HG03378 (cell line): ENCODE measurements around the gene NDRG2.
"Not testable (repeated sequence)": the region's sequence is repeated elsewhere in the genome, so short reads cannot be mapped to it uniquely, and the experiment has no call there.

Source experiments
- ATAC-seq: cut with Tn5 transposase; IDR thresholded peaks from one replicate; pipeline ENCODE4 v1.9.1; 2021; ENCODE audit warnings: mild to moderate bottlenecking, moderate library complexity; ENCODE audit not compliant: unreplicated experiment

NDRG2 gene

GRCh38 chr14:21016413-21017190 is 8.3 kb downstream of the NDRG2 start:
- no peak for ATAC-seq

GRCh38 chr14:21015312-21015711 is 9.5 kb downstream of the NDRG2 start:
- no peak for ATAC-seq

- peak; percentile 65 for ATAC-seq
Observed at GRCh38 chr14:21014761-21015190, 10.1 kb downstream of the NDRG2 start.

GRCh38 chr14:21011136-21011535 is 13.7 kb downstream of the NDRG2 start:
- no peak for ATAC-seq

- ATAC-seq: not testable (repeated sequence)
Observed at GRCh38 chr14:21009721-21010120, 15.1 kb downstream of the NDRG2 start.

- no peak for ATAC-seq
Observed at GRCh38 chr14:21003788-21004346, 21.0 kb downstream of the NDRG2 start.

- ATAC-seq: no peak
Observed at GRCh38 chr14:21001218-21001617, 23.6 kb downstream of the NDRG2 start.

- no peak for ATAC-seq
Observed at GRCh38 chr14:20999591-20999990, 25.3 kb downstream of the NDRG2 start.

GRCh38 chr14:20998674-20999366 is 26.0 kb downstream of the NDRG2 start, which contains the start of gene SLC39A2:
Gene SLC39A2, plus strand, starts transcription at chr14:20999293. Its CDS starts 154 bp downstream, at chr14:20999447.
- no peak for ATAC-seq

- ATAC-seq: no peak
Observed at GRCh38 chr14:20998139-20998538, 26.7 kb downstream of the NDRG2 start.

GRCh38 chr14:20997564-20997963 is 27.3 kb downstream of the NDRG2 start:
- ATAC-seq: no peak

GRCh38 chr14:20997115-20997514 is 27.7 kb downstream of the NDRG2 start:
- ATAC-seq: no peak

GRCh38 chr14:20996521-20996920 is 28.3 kb downstream of the NDRG2 start:
- no peak for ATAC-seq

GRCh38 chr14:20989787-20990600 is 34.9 kb downstream of the NDRG2 start, which contains the start of gene METTL17:
Gene METTL17, plus strand, starts transcription at chr14:20989980. Its CDS starts 23 bp downstream, at chr14:20990003.
- peak; percentile 95 for ATAC-seq

GRCh38 chr14:20989471-20989786 is 35.4 kb downstream of the NDRG2 start:
- no peak for ATAC-seq

GRCh38 chr14:20988717-20989470 is 36.0 kb downstream of the NDRG2 start:
- ATAC-seq: no peak

- no peak for ATAC-seq
Observed at GRCh38 chr14:20986811-20987210, 38.0 kb downstream of the NDRG2 start.

GRCh38 chr14:20985650-20986049 is 39.2 kb downstream of the NDRG2 start:
- not testable (repeated sequence) for ATAC-seq

- no peak for ATAC-seq
Observed at GRCh38 chr14:20982646-20983369, 42.1 kb downstream of the NDRG2 start.

- no peak for ATAC-seq
Observed at GRCh38 chr14:20980906-20981305, 44.0 kb downstream of the NDRG2 start.
